Measurements from ENCODE around the gene UFM1.

GRCh38 chr13:38358684-38359083, 9.0 kb downstream of the UFM1 start:
- TF ChIP-seq CTCF (IDR thresholded peaks at IDR 0.05; ENCODE audit: poor library complexity) (no peak), EZH2phosphoT487 (IDR thresholded peaks at IDR 0.05; ENCODE audit: low read depth, severe bottlenecking, unreplicated experiment) (no peak)
